ENCODE measurements around the gene HOXB5.

HOXB5 gene

GRCh38 chr17:48629411-48629759 is 35.8 kb upstream of the HOXB5 start:
- DNase-seq (ENCODE audit: low read depth, low spot score) = no peak

GRCh38 chr17:48628649-48629410 is 35.3 kb upstream of the HOXB5 start:
- DNase-seq (ENCODE audit: low read depth, low spot score) = no peak

- no peak for DNase-seq (ENCODE audit: low read depth, low spot score)
Observed at GRCh38 chr17:48627623-48628521, 34.3 kb upstream of the HOXB5 start.

- DNase-seq (ENCODE audit: low read depth, low spot score) = no peak
Observed at GRCh38 chr17:48627118-48627597, 33.6 kb upstream of the HOXB5 start.

- DNase-seq (ENCODE audit: low read depth, low spot score) = no peak
Observed at GRCh38 chr17:48626245-48627117, 32.9 kb upstream of the HOXB5 start, which contains the start of gene HOXB9. Gene HOXB9, minus strand, starts transcription at chr17:48626358. Its CDS starts 89 bp downstream, at chr17:48626269.

GRCh38 chr17:48625495-48626244 is 32.1 kb upstream of the HOXB5 start:
- DNase-seq (ENCODE audit: low read depth, low spot score) = no peak

GRCh38 chr17:48624544-48625494 is 31.2 kb upstream of the HOXB5 start:
- DNase-seq (ENCODE audit: low read depth, low spot score) = no peak

- DNase-seq (ENCODE audit: low read depth, low spot score) = no peak
Observed at GRCh38 chr17:48624118-48624517, 30.5 kb upstream of the HOXB5 start.

- no peak for DNase-seq (ENCODE audit: low read depth, low spot score)
Observed at GRCh38 chr17:48623583-48623982, 30.0 kb upstream of the HOXB5 start.

- no peak for DNase-seq (ENCODE audit: low read depth, low spot score)
Observed at GRCh38 chr17:48622857-48623256, 29.3 kb upstream of the HOXB5 start.

- no peak for DNase-seq (ENCODE audit: low read depth, low spot score)
Observed at GRCh38 chr17:48621410-48622392, 28.1 kb upstream of the HOXB5 start.

GRCh38 chr17:48620461-48621139 is 27.0 kb upstream of the HOXB5 start:
- DNase-seq (ENCODE audit: low read depth, low spot score) = no peak

- no peak for DNase-seq (ENCODE audit: low read depth, low spot score)
Observed at GRCh38 chr17:48619826-48620449, 26.4 kb upstream of the HOXB5 start.

- DNase-seq (ENCODE audit: low read depth, low spot score) = peak; percentile 68
Observed at GRCh38 chr17:48618256-48618896, 24.8 kb upstream of the HOXB5 start.

GRCh38 chr17:48617471-48618255 is 24.1 kb upstream of the HOXB5 start:
- DNase-seq (ENCODE audit: low read depth, low spot score) = no peak

Measured in activated CD4-positive, CD25-positive, alpha-beta regulatory T cell treated with anti-CD3 and anti-CD28 coated beads, Interleukin-2, amount 50 U/mL, for 16 hours (primary cell).